SK-N-SH treated with all-trans-retinoic acid at 6 μM for 48 hours (cell line): ENCODE measurements around the gene UBR2.

Experiments used
- ATAC-seq: fragments of 200-7000 bp; cut with Tn5 transposase; 3 replicates; pipeline ENCODE4 v1.9.1; 2020; ENCODE audit warnings: mild to moderate bottlenecking, moderate library complexity
- BACH2 ChIP-seq: fragments of 250-450 bp; sonication (Bioruptor Pico); IDR thresholded peaks from 2 replicates; pipeline ENCODE4 v1.9.0; 2021; ENCODE audit warnings: mild to moderate bottlenecking, borderline replicate concordance
- CREB5 ChIP-seq: fragments of 250-450 bp; sonication (Bioruptor Pico); IDR thresholded peaks from 2 replicates; pipeline ENCODE4 v1.5.1; 2020; ENCODE audit warnings: low read depth, mild to moderate bottlenecking, moderate library complexity
- CSDC2 ChIP-seq: fragments of 250-450 bp; sonication (Bioruptor Pico); IDR thresholded peaks from 2 replicates; pipeline ENCODE4 v1.5.0; 2020; ENCODE audit warnings: mild to moderate bottlenecking, moderate library complexity
- CSRNP3 ChIP-seq: fragments of 250-450 bp; sonication (Bioruptor Pico); IDR thresholded peaks from 2 replicates; pipeline ENCODE4 v1.5.1; 2021; ENCODE audit warnings: mild to moderate bottlenecking, moderate library complexity
- ESRRG ChIP-seq: fragments of 250-450 bp; sonication (Bioruptor Pico); IDR thresholded peaks from 2 replicates; pipeline ENCODE4 v1.6.1; 2021; ENCODE audit warnings: mild to moderate bottlenecking
- GLIS3 ChIP-seq: fragments of 250-450 bp; sonication (Bioruptor Pico); IDR thresholded peaks from 2 replicates; pipeline ENCODE4 v1.5.0; 2020; ENCODE audit warnings: mild to moderate bottlenecking, moderate library complexity
- ISL1 ChIP-seq: fragments of 250-450 bp; sonication (Bioruptor Pico); IDR thresholded peaks from 2 replicates; pipeline ENCODE4 v2.1.2; 2022; ENCODE audit warnings: mild to moderate bottlenecking, moderate library complexity
- OSR1 ChIP-seq: fragments of 250-450 bp; sonication (Bioruptor Pico); IDR thresholded peaks from 2 replicates; pipeline ENCODE4 v1.8.0; 2022; ENCODE audit warnings: moderate library complexity, mild to moderate bottlenecking, inconsistent platforms
- PATZ1 ChIP-seq: fragments of 250-450 bp; sonication (Bioruptor Pico); IDR thresholded peaks from 2 replicates; pipeline ENCODE4 v1.8.0; 2020; ENCODE audit warnings: mild to moderate bottlenecking, moderate library complexity, borderline replicate concordance
- POU6F1 ChIP-seq: fragments of 250-450 bp; sonication (Bioruptor Pico); IDR thresholded peaks from 2 replicates; pipeline ENCODE4 v1.8.0; 2021; ENCODE audit warnings: low read depth, mild to moderate bottlenecking, moderate library complexity, borderline replicate concordance
- RARB ChIP-seq: fragments of 250-450 bp; sonication (Bioruptor Pico); IDR thresholded peaks from 2 replicates; pipeline ENCODE4 v1.8.0; 2021; ENCODE audit warnings: mild to moderate bottlenecking, moderate library complexity
- SNAI2 ChIP-seq: fragments of 250-450 bp; sonication (Bioruptor Pico); IDR thresholded peaks from 2 replicates; pipeline ENCODE4 v1.5.0; 2020; ENCODE audit warnings: mild to moderate bottlenecking, moderate library complexity
- TCF4 ChIP-seq: fragments of 250-450 bp; sonication (Bioruptor Pico); IDR thresholded peaks from 2 replicates; pipeline ENCODE4 v1.8.0; 2021; ENCODE audit warnings: mild to moderate bottlenecking, moderate library complexity, borderline replicate concordance
- TOX ChIP-seq: fragments of 250-450 bp; sonication (Bioruptor Pico); IDR thresholded peaks from 2 replicates; pipeline ENCODE4 v1.8.0; 2021; ENCODE audit warnings: mild to moderate bottlenecking, moderate library complexity, borderline replicate concordance
- TSHZ2 ChIP-seq: fragments of 250-450 bp; sonication (Bioruptor Pico); IDR thresholded peaks from 2 replicates; pipeline ENCODE4 v1.5.0; 2020; ENCODE audit warnings: mild to moderate bottlenecking, moderate library complexity
- ZC3H10 ChIP-seq: fragments of 250-450 bp; sonication (Bioruptor Pico); IDR thresholded peaks from 2 replicates; pipeline ENCODE4 v1.5.1; 2021; ENCODE audit warnings: mild to moderate bottlenecking, moderate library complexity
- ZFP3 ChIP-seq: fragments of 250-450 bp; sonication (Bioruptor Pico); IDR thresholded peaks from 2 replicates; pipeline ENCODE4 v1.5.0; 2020; ENCODE audit warnings: mild to moderate bottlenecking, moderate library complexity
- ZFP30 ChIP-seq: fragments of 450-650 bp; formaldehyde crosslinking; IDR thresholded peaks from 2 replicates; pipeline ENCODE4 v1.5.0; 2022; ENCODE audit warnings: mild to moderate bottlenecking, moderate library complexity
- ZNF565 ChIP-seq: fragments of 450-650 bp; formaldehyde crosslinking; conservative IDR thresholded peaks from 2 replicates; pipeline ENCODE4 v1.5.0; 2020; ENCODE audit warnings: low read depth, mild to moderate bottlenecking, moderate library complexity
- ZNF70 ChIP-seq: fragments of 450-650 bp; formaldehyde crosslinking; IDR thresholded peaks from 2 replicates; pipeline ENCODE4 v1.5.0; 2020; ENCODE audit warnings: mild to moderate bottlenecking, moderate library complexity
- ZNF8 ChIP-seq: fragments of 450-650 bp; formaldehyde crosslinking; IDR thresholded peaks from 2 replicates; pipeline ENCODE4 v1.5.0; 2020; ENCODE audit warnings: mild to moderate bottlenecking, moderate library complexity

Gene UBR2

GRCh38 chr6:42627044-42627443 lies 63.2 kb downstream of the UBR2 start:
- no peak for ATAC-seq
- TF ChIP-seq TCF4 (CRISPR knock-in tag) (no peak), CSDC2 (CRISPR knock-in tag) (no peak), ISL1 (CRISPR knock-in tag) (no peak), CSRNP3 (CRISPR knock-in tag) (no peak), ZNF8 (CRISPR knock-in tag) (no peak), ESRRG (CRISPR knock-in tag) (no peak), ZNF70 (CRISPR knock-in tag) (no peak), PATZ1 (no peak), BACH2 (CRISPR knock-in tag) (no peak), CREB5 (CRISPR knock-in tag) (no peak), ZFP3 (no peak)

- ATAC-seq, result no peak
- no peak for TF ChIP-seq TOX (CRISPR knock-in tag)
- no peak for TF ChIP-seq ZFP3
- TF ChIP-seq, all 23 proteins: peak for 0
These were observed 63.8 kb downstream of the UBR2 start for GRCh38 chr6:42627674-42628073.

GRCh38 chr6:42628604-42629003 lies 64.8 kb downstream of the UBR2 start:
- no peak for TF ChIP-seq ESRRG (CRISPR knock-in tag)
- no peak for TF ChIP-seq POU6F1
- TF ChIP-seq ZNF70 (CRISPR knock-in tag), result no peak
- no peak for TF ChIP-seq TOX (CRISPR knock-in tag)
- no peak for TF ChIP-seq ZC3H10 (CRISPR knock-in tag)
- TF ChIP-seq ZFP30, result no peak
- TF ChIP-seq CREB5 (CRISPR knock-in tag), result no peak
- no peak for TF ChIP-seq ZNF8 (CRISPR knock-in tag)
- TF ChIP-seq SNAI2 (CRISPR knock-in tag), result no peak
- no peak for TF ChIP-seq OSR1 (CRISPR knock-in tag)
- no peak for TF ChIP-seq TSHZ2
- TF ChIP-seq ZNF565 (CRISPR knock-in tag), result no peak
- no peak for TF ChIP-seq PATZ1
- no peak for TF ChIP-seq CSDC2 (CRISPR knock-in tag)
- TF ChIP-seq CSRNP3 (CRISPR knock-in tag), result no peak
- TF ChIP-seq RARB (CRISPR knock-in tag), result no peak
- TF ChIP-seq GLIS3, result no peak
- TF ChIP-seq, all 23 proteins: peak for 0
- no peak for ATAC-seq
